Measurements from ENCODE around the gene DNAJA4.

The DNAJA4 gene

GRCh38 chr15:78234515-78235040, 29.8 kb upstream of the DNAJA4 start, which contains the start of gene ACSBG1:
Gene ACSBG1, minus strand, starts transcription at chr15:78234565. Its CDS starts 64 bp downstream, at chr15:78234501.
- TF ChIP-seq GATA2 (IDR thresholded peaks at IDR 0.05; ENCODE audit: low read depth, low read length): no peak

- TF ChIP-seq GATA2 (IDR thresholded peaks at IDR 0.05; ENCODE audit: low read depth, low read length) (no peak), GATA3 (IDR thresholded peaks at IDR 0.05; ENCODE audit: low read depth, low read length) (no peak)
Observed at GRCh38 chr15:78236491-78236890, 27.9 kb upstream of the DNAJA4 start.

- TF ChIP-seq GATA2 (IDR thresholded peaks at IDR 0.05; ENCODE audit: low read depth, low read length) (no peak), GATA3 (IDR thresholded peaks at IDR 0.05; ENCODE audit: low read depth, low read length) (no peak)
Observed at GRCh38 chr15:78237146-78237545, 27.2 kb upstream of the DNAJA4 start.

- TF ChIP-seq GATA2 (IDR thresholded peaks at IDR 0.05; ENCODE audit: low read depth, low read length) (no peak), GATA3 (IDR thresholded peaks at IDR 0.05; ENCODE audit: low read depth, low read length) (no peak)
Observed at GRCh38 chr15:78239811-78240210, 24.6 kb upstream of the DNAJA4 start.

GRCh38 chr15:78241017-78241416, 23.3 kb upstream of the DNAJA4 start:
- no peak for TF ChIP-seq GATA3 (IDR thresholded peaks at IDR 0.05; ENCODE audit: low read depth, low read length)
- TF ChIP-seq GATA2 (IDR thresholded peaks at IDR 0.05; ENCODE audit: low read depth, low read length): no peak

GRCh38 chr15:78242128-78242527, 22.2 kb upstream of the DNAJA4 start:
- TF ChIP-seq GATA3 (IDR thresholded peaks at IDR 0.05; ENCODE audit: low read depth, low read length): no peak
- TF ChIP-seq GATA2 (IDR thresholded peaks at IDR 0.05; ENCODE audit: low read depth, low read length): no peak

GRCh38 chr15:78243058-78243457, 21.3 kb upstream of the DNAJA4 start:
- no peak for TF ChIP-seq GATA2 (IDR thresholded peaks at IDR 0.05; ENCODE audit: low read depth, low read length)
- TF ChIP-seq GATA3 (IDR thresholded peaks at IDR 0.05; ENCODE audit: low read depth, low read length): no peak

GRCh38 chr15:78243491-78243941, 20.8 kb upstream of the DNAJA4 start:
- no peak for TF ChIP-seq GATA3 (IDR thresholded peaks at IDR 0.05; ENCODE audit: low read depth, low read length)
- TF ChIP-seq GATA2 (IDR thresholded peaks at IDR 0.05; ENCODE audit: low read depth, low read length): no peak

GRCh38 chr15:78244101-78244500, 20.3 kb upstream of the DNAJA4 start:
- TF ChIP-seq GATA2 (IDR thresholded peaks at IDR 0.05; ENCODE audit: low read depth, low read length) (no peak), GATA3 (IDR thresholded peaks at IDR 0.05; ENCODE audit: low read depth, low read length) (no peak)

- no peak for TF ChIP-seq GATA3 (IDR thresholded peaks at IDR 0.05; ENCODE audit: low read depth, low read length)
- no peak for TF ChIP-seq GATA2 (IDR thresholded peaks at IDR 0.05; ENCODE audit: low read depth, low read length)
Observed at GRCh38 chr15:78244893-78245292, 19.5 kb upstream of the DNAJA4 start.

GRCh38 chr15:78247911-78248310, 16.5 kb upstream of the DNAJA4 start:
- TF ChIP-seq GATA3 (IDR thresholded peaks at IDR 0.05; ENCODE audit: low read depth, low read length): no peak
- no peak for TF ChIP-seq GATA2 (IDR thresholded peaks at IDR 0.05; ENCODE audit: low read depth, low read length)

GRCh38 chr15:78249131-78249530, 15.2 kb upstream of the DNAJA4 start:
- no peak for TF ChIP-seq GATA2 (IDR thresholded peaks at IDR 0.05; ENCODE audit: low read depth, low read length)
- no peak for TF ChIP-seq GATA3 (IDR thresholded peaks at IDR 0.05; ENCODE audit: low read depth, low read length)

GRCh38 chr15:78251136-78251535, 13.2 kb upstream of the DNAJA4 start:
- TF ChIP-seq GATA2 (IDR thresholded peaks at IDR 0.05; ENCODE audit: low read depth, low read length): no peak
- no peak for TF ChIP-seq GATA3 (IDR thresholded peaks at IDR 0.05; ENCODE audit: low read depth, low read length)

- TF ChIP-seq GATA3 (IDR thresholded peaks at IDR 0.05; ENCODE audit: low read depth, low read length) (no peak), GATA2 (IDR thresholded peaks at IDR 0.05; ENCODE audit: low read depth, low read length) (no peak)
Observed at GRCh38 chr15:78255421-78256043, 8.8 kb upstream of the DNAJA4 start.

- TF ChIP-seq GATA2 (IDR thresholded peaks at IDR 0.05; ENCODE audit: low read depth, low read length): no peak
Observed at GRCh38 chr15:78256044-78256437, 8.3 kb upstream of the DNAJA4 start.

- no peak for TF ChIP-seq GATA2 (IDR thresholded peaks at IDR 0.05; ENCODE audit: low read depth, low read length)
- TF ChIP-seq GATA3 (IDR thresholded peaks at IDR 0.05; ENCODE audit: low read depth, low read length): no peak
Observed at GRCh38 chr15:78257681-78258080, 6.7 kb upstream of the DNAJA4 start.
